ENCODE data around the gene DOC2A.

DNA sequence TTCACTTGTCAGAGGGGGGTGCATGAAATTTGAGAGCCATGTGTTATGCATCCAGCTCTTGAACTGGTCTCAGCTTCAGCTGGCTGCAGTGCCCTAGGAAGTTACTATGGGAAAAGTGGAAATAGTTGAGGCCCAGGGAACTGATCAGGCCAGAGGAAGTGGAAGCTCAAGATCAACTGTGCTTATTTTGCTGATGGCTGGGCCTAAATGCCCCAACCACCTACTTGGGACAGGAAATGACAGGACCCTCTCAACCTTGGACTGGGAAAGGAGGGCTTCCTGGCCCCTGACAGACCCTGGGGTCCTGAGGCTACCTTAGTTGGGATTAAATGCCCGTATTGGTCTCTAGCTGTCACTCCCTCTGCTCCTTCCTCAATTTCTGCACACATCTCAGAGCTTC is 38.3 kb downstream of the DOC2A start:
- TF ChIP-seq, protein P1, sequence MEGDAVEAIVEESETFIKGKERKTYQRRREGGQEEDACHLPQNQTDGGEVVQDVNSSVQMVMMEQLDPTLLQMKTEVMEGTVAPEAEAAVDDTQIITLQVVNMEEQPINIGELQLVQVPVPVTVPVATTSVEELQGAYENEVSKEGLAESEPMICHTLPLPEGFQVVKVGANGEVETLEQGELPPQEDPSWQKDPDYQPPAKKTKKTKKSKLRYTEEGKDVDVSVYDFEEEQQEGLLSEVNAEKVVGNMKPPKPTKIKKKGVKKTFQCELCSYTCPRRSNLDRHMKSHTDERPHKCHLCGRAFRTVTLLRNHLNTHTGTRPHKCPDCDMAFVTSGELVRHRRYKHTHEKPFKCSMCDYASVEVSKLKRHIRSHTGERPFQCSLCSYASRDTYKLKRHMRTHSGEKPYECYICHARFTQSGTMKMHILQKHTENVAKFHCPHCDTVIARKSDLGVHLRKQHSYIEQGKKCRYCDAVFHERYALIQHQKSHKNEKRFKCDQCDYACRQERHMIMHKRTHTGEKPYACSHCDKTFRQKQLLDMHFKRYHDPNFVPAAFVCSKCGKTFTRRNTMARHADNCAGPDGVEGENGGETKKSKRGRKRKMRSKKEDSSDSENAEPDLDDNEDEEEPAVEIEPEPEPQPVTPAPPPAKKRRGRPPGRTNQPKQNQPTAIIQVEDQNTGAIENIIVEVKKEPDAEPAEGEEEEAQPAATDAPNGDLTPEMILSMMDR (conservative IDR thresholded peaks at IDR 0.05; ENCODE audit: low read depth, low read length): no peak
- TF ChIP-seq EZH2 (IDR thresholded peaks at IDR 0.05; ENCODE audit: borderline replicate concordance, low read depth, low read length, poor library complexity, severe bottlenecking): no peak

Measured in A673 (cell line).